AG04449 (cell line): ENCODE data around the gene SRPK2.
"Not testable (repeated sequence)": the region's sequence is repeated elsewhere in the genome, so short reads cannot be mapped to it uniquely, and the experiment has no call there.

Experiments
- CTCF ChIA-PET: fragments of 350-600 bp; formaldehyde crosslinking; extraction: SDS; loops from one replicate; lab custom pipeline; 2021; ENCODE audit warnings: antibody characterized with exemption; lab: Yijun Ruan, JAX
- POLR2A ChIA-PET: fragments of 400-600, 350-600 bp; formaldehyde crosslinking; extraction: SDS; loops from one replicate; lab custom pipeline; 2020; ENCODE audit warnings: antibody characterized with exemption, inconsistent platforms; lab: Yijun Ruan, JAX
- DNase-seq: peaks from one replicate; pipeline ENCODE4 v3.0.0-alpha.2; 2010; ENCODE audit warnings: low read depth, low spot score
- H3K4me3 ChIP-seq: 2 replicates; pipeline ENCODE4 v1.5.1; 2011; ENCODE audit warnings: low read depth, mild to moderate bottlenecking, control low read depth, low read length
- TF ChIP-seq, protein P1 (sequence below): IDR thresholded peaks from one replicate; pipeline ENCODE4 v1.5.1; 2011; ENCODE audit warnings: mild to moderate bottlenecking, moderate library complexity, low read length, control low read depth, inconsistent platforms; ENCODE audit not compliant: insufficient read depth; ENCODE audit errors: missing control alignments

SRPK2 gene

GRCh38 chr7:105353752-105354328, 34.9 kb downstream of the SRPK2 start:
- no peak overlapping the region for H3K4me3 ChIP-seq
- TF ChIP-seq, protein P1, sequence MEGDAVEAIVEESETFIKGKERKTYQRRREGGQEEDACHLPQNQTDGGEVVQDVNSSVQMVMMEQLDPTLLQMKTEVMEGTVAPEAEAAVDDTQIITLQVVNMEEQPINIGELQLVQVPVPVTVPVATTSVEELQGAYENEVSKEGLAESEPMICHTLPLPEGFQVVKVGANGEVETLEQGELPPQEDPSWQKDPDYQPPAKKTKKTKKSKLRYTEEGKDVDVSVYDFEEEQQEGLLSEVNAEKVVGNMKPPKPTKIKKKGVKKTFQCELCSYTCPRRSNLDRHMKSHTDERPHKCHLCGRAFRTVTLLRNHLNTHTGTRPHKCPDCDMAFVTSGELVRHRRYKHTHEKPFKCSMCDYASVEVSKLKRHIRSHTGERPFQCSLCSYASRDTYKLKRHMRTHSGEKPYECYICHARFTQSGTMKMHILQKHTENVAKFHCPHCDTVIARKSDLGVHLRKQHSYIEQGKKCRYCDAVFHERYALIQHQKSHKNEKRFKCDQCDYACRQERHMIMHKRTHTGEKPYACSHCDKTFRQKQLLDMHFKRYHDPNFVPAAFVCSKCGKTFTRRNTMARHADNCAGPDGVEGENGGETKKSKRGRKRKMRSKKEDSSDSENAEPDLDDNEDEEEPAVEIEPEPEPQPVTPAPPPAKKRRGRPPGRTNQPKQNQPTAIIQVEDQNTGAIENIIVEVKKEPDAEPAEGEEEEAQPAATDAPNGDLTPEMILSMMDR = no peak
- POLR2A ChIA-PET = no interaction called here
- DNase-seq = no peak
- CTCF ChIA-PET = interaction anchor here (1.1 kb wide), 1 partner anchor 234 kb away, joined by 3 read pairs; no protein-coding TSS in a partner anchor

DNA sequence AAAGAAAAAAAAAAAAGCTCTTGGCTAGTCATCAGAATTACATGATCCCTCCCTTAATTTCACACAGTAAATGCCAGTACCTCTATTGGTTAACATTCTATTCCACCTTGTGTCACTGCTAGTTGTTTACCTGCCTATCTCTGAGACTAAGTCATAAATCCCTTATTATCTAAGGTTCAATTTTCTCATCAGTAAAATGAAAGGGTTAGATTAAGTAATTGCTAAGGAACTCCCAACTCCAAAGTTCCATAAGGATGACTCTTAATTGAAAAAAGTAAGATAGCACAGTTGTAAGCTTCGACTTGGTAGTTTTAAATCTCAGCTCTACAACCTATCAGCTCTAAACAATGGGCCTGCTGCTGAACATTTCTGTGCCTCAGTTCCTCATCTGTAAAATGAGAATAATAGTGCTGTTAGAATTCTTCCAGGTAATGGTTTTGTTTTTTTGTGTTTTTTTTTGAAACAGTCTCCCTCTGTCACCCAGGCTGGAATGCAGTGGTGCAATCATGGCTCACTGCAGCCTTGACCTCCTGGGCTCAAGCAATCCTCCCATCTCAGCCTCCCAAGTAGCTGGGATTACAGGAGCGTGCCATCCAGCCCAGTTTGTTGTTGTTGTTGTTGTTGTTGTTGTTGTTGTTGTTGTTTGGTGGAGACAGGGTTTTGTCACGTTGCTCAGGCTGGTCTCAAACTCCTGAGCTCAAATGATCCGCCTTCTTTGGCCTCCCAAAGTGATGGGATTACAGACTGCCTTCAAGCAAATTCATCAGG, 35.6 kb downstream of the SRPK2 start:
- no peak overlapping the region for H3K4me3 ChIP-seq
- ChIA-PET CTCF (interaction anchor here (1.1 to 1.3 kb wide), 2 partner anchors 77 to 233 kb away, joined by 3 to 5 read pairs; no protein-coding TSS in a partner anchor), POLR2A (interaction anchor here (0.6 kb wide), 1 partner anchor 141 kb away, joined by 3 read pairs; no protein-coding TSS in a partner anchor)
- DNase-seq = no peak
- TF ChIP-seq, protein P1 = no peak

GRCh38 chr7:105352018-105352612, 36.6 kb downstream of the SRPK2 start:
- DNase-seq = peak; percentile 68
- POLR2A ChIA-PET = interaction anchor here (0.6 kb wide), 1 partner anchor 142 kb away, joined by 3 read pairs; no protein-coding TSS in a partner anchor
- CTCF ChIA-PET = interaction anchor here (1.3 kb wide), 1 partner anchor 78 kb away, joined by 5 read pairs; no protein-coding TSS in a partner anchor
- TF ChIP-seq, protein P1 = no peak
- H3K4me3 ChIP-seq = peak overlapping the region; percentile 41

DNA sequence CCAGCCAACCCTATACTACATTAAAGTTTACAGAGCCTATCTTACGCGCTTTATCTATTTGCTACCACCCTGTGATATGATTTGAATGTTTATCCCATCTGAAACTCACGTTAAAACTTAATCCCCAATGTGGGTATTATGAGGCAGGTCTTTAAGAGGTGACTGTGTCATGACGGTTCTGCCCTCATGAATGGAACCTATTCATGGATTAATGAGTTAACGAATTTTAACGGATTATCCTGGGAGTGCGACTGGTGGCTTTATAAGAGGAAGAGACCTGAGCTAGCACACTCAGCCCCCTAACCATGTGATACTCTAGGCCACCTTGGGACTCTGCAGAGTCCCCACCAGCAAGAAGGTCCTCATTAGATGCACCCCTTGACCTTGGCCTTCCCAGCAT, 37.8 kb downstream of the SRPK2 start:
- CTCF ChIA-PET = interaction anchor here (1.0 kb wide), 1 partner anchor 31 kb away, joined by 6 read pairs; no protein-coding TSS in a partner anchor
- TF ChIP-seq, protein P1 = no peak

DNA sequence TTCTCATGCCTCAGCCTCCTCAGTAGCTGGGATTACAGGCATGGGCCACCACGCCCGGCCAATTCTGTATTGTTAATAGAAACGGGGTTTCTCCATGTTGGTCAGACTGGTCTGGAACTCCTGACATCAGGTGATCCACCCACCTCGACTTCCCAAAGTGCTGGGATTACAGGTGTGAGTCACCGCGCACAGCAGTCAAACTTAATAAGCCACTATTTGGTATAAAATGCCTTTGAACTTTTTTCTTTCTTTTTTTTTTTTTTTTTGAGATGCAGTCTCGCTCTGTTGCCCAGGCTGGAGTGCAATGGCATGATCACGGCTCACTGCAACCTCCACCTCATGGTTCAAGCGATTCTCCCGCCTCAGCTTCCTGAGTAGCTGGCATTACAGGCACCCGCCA, 40.5 kb downstream of the SRPK2 start:
- DNase-seq, CTCF ChIA-PET, H3K4me3 ChIP-seq, POLR2A ChIA-PET: not testable (repeated sequence)

More for the DNA sequence above, 37.8 kb downstream of the SRPK2 start:
- no peak overlapping the region for H3K4me3 ChIP-seq
- no peak for DNase-seq
- POLR2A ChIA-PET = no interaction called here

DNA sequence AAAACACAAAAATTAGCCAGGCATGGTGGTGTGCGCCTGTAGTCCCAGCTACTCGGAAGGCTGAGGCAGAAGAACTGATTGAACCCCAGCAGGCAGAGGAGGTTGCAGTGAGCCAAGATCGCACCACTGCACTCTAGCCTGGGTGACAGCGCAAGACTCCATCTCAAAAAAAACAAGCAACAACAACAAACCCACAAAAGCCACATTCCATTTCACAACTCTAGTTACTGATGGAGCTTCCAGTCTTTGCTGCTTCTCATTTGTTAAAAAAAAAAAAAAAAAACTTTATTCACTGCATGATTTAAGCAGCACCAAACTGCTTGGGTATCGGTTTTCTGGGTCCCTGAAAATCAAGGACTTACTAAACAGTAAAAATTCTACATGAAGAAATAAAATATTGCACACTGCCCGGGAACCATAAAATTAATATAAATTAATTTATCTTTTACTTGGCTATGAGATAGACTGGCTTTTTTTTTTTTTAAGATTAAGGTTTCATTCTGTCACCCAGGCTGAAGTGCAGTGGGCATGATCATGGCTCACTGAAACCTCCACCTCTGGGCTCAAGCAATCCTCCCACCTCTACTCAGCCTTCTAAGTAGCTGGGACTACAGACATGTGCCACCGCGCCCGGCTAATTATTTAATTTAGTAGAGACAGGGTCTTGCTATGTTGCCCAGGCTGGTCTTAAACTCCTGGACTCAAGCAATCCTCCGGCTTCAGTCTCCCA, 42.0 kb downstream of the SRPK2 start:
- POLR2A ChIA-PET = no interaction called here
- TF ChIP-seq, protein P1 = no peak
- DNase-seq = no peak
- H3K4me3 ChIP-seq = no peak overlapping the region
- CTCF ChIA-PET = interaction anchor here (1.1 to 1.4 kb wide), 2 partner anchors 16 to 52 kb away, joined by 3 read pairs; no protein-coding TSS in a partner anchor
